Measurements from ENCODE around the gene COL5A3. TPM values are rescaled to one million over a fixed set of nuclear protein-coding genes. Genes with fewer than 3 reads are reported as not detected.

COL5A3 gene
- total RNA-seq, 4 donors from 2014 or later, result 41.3 to 102 (median 56.3) TPM

Small RNA genes lying within 50 kb of the gene (small RNA-seq; reads per million reads assigned to genes)
- gene MIR5589, result not detected

Other genes starting within 250 kb of the COL5A3 start
- gene ZNF846, start 241.8 kb downstream of the COL5A3 start, total RNA-seq, result 10 to 100 TPM; 20.8 to 36.9 (median 26.8) TPM
- gene FBXL12, start 191.4 kb downstream of the COL5A3 start, total RNA-seq, result 10 to 100 TPM; 26.2 to 42.7 (median 36.6) TPM
- 100 to 1,000 TPM; 349 to 599 (median 515) TPM for gene UBL5, start 182.6 kb downstream of the COL5A3 start, total RNA-seq
- 100 to 1,000 TPM in 2 of 4 donors, 10 to 100 TPM in 2; 90.6 to 124 (median 103) TPM for gene PIN1, start 175.2 kb downstream of the COL5A3 start, total RNA-seq
- gene OLFM2, start 74.0 kb downstream of the COL5A3 start, total RNA-seq, result 10 to 100 TPM in 1 of 4 donors, 1 to 10 TPM in 3; 4.8 to 12.6 (median 8.8) TPM
- not detected for gene RDH8, start 3.0 kb upstream of the COL5A3 start, total RNA-seq
- gene SHFL, start 75.8 kb upstream of the COL5A3 start, total RNA-seq, result 10 to 100 TPM; 25.1 to 58.6 (median 43.4) TPM
- gene ANGPTL6, start 92.2 kb upstream of the COL5A3 start, total RNA-seq, result under 1 TPM in 3 of 4 donors, not detected in 1; 0.21 to 0.60 (median 0.22) TPM
- gene PPAN, start 95.9 kb upstream of the COL5A3 start, total RNA-seq, result 10 to 100 TPM; 25.7 to 45.3 (median 35.8) TPM
- 10 to 100 TPM in 1 of 4 donors, 1 to 10 TPM in 3; 2.1 to 19.5 (median 4.2) TPM for gene P2RY11, start 101.2 kb upstream of the COL5A3 start, total RNA-seq
- gene EIF3G, start 109.4 kb upstream of the COL5A3 start, total RNA-seq, result 100 to 1,000 TPM; 263 to 326 (median 290) TPM
- 10 to 100 TPM; 48.2 to 72.9 (median 55.2) TPM for gene DNMT1, start 184.4 kb upstream of the COL5A3 start, total RNA-seq
- gene S1PR2, start 220.8 kb upstream of the COL5A3 start, total RNA-seq, result 10 to 100 TPM; 11.6 to 13.3 (median 12.2) TPM
- 10 to 100 TPM; 37.9 to 83.1 (median 47.8) TPM for gene MRPL4, start 241.7 kb upstream of the COL5A3 start, total RNA-seq